OCI-LY3 (cell line): Measurements from ENCODE around the gene FAM163B.

Experiments
- H2AFZ ChIP-seq: fragments of 200-600, 300-600 bp; shearing (Covaris generic); 2 replicates; pipeline ENCODE4 v1.6.0; 2014; ENCODE audit warnings: antibody characterized with exemption, low read depth, low read length
- H3K27ac ChIP-seq: fragments of 200-600, 300-600 bp; sonication (generic); 2 replicates; pipeline ENCODE4 v1.5.1; 2014; ENCODE audit warnings: mild to moderate bottlenecking, low read length, moderate library complexity, mixed read lengths
- H3K27me3 ChIP-seq: fragments of 200-600, 300-600 bp; sonication (generic); 2 replicates; pipeline ENCODE4 v1.6.1; 2014; ENCODE audit warnings: low read depth, low read length, mixed read lengths
- H3K36me3 ChIP-seq: fragments of 200-600, 300-600 bp; sonication (generic); replicated peaks from 2 replicates; pipeline ENCODE3; 2014; ENCODE audit warnings: low read depth, low read length, mixed read lengths
- H3K4me1 ChIP-seq: fragments of 300-600, 200-600 bp; sonication (generic); 2 replicates; pipeline ENCODE4 v1.6.1; 2014; ENCODE audit warnings: low read length, mixed read lengths
- H3K4me2 ChIP-seq: fragments of 200-600, 300-600 bp; sonication (generic); 2 replicates; pipeline ENCODE4 v1.6.1; 2014; ENCODE audit warnings: low read length, mixed read lengths
- H3K4me3 ChIP-seq: fragments of 300-600, 200-600 bp; sonication (generic); 2 replicates; pipeline ENCODE4 v1.5.1; 2014; ENCODE audit warnings: antibody characterized with exemption, mild to moderate bottlenecking, low read length, moderate library complexity
- H3K79me2 ChIP-seq: fragments of 300-600, 200-600 bp; shearing (Covaris generic); 2 replicates; pipeline ENCODE4 v1.6.1; 2014; ENCODE audit warnings: mild to moderate bottlenecking, low read length, mixed read lengths
- H3K9ac ChIP-seq: fragments of 300-600, 200-600 bp; shearing (Covaris generic); 2 replicates; pipeline ENCODE4 v1.6.0; 2014; ENCODE audit warnings: mild to moderate bottlenecking, low read length, moderate library complexity
- H3K9me3 ChIP-seq: fragments of 200-600, 300-600 bp; shearing (Covaris generic); 2 replicates; pipeline ENCODE4 v1.6.1; 2014; ENCODE audit warnings: low read length, mixed read lengths; ENCODE audit not compliant: insufficient read depth
- H4K20me1 ChIP-seq: fragments of 200-600, 300-600 bp; sonication (generic); 2 replicates; pipeline ENCODE4 v1.6.1; 2016; ENCODE audit warnings: low read length, mixed read lengths; ENCODE audit not compliant: insufficient read depth
- CTCF ChIP-seq: fragments of 200-600, 300-600 bp; sonication (generic); IDR thresholded peaks from 2 replicates; pipeline ENCODE4 v1.5.1; 2014; ENCODE audit warnings: antibody characterized with exemption, low read length, low read depth
- EZH2phosphoT487 ChIP-seq: fragments of 200-600 bp; shearing (Covaris generic); IDR thresholded peaks from 2 replicates; pipeline ENCODE4 v1.6.1; 2018; ENCODE audit warnings: antibody characterized with exemption, mixed run types, low read depth

FAM163B gene

GRCh38 chr9:133612816-133613215 is 3.6 kb upstream of the FAM163B start:
- Histone ChIP-seq H3K36me3 (no peaks in the 10 kb centered on the region), H2AFZ (no peak overlapping the region), H4K20me1 (no peaks in the 10 kb centered on the region), H3K4me3 (no peak overlapping the region), H3K4me1 (no peaks in the 10 kb centered on the region), H3K4me2 (no peak overlapping the region), H3K9me3 (no peaks in the 10 kb centered on the region), H3K27me3 (peaks cover 39% of the 10 kb centered on the region), H3K9ac (no peak overlapping the region), H3K79me2 (no peaks in the 10 kb centered on the region), H3K27ac (no peak overlapping the region)
- TF ChIP-seq CTCF = no peak
- no peak for TF ChIP-seq EZH2phosphoT487

DNA sequence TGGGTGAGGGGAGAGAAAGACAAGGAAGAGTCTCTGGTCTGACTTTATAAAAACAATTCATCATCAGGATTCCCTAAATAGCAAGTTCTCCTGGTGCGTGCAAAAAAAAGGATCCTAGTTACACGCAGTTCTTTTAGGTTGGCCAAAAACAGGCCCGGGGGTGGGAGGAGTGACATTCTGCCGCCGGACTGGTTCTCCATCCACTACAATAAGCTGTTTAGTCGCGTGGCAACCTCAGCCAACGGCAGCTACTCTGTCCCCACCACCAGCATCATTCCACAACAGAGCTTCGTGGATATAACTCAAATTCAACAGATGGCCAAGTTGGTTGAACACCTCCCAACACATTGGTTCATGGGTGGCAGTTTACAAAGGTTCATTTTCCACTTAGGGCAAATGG is 2.9 kb upstream of the FAM163B start:
- Histone ChIP-seq H3K9me3 (no peaks in the 10 kb centered on the region), H4K20me1 (no peaks in the 10 kb centered on the region), H3K9ac (no peak overlapping the region), H2AFZ (no peak overlapping the region), H3K36me3 (no peaks in the 10 kb centered on the region), H3K4me1 (no peaks in the 10 kb centered on the region), H3K79me2 (no peaks in the 10 kb centered on the region), H3K4me3 (no peak overlapping the region), H3K27me3 (peaks cover 41% of the 10 kb centered on the region), H3K27ac (no peak overlapping the region), H3K4me2 (no peak overlapping the region)
- no peak for TF ChIP-seq CTCF
- no peak for TF ChIP-seq EZH2phosphoT487

GRCh38 chr9:133610845-133611244 is 1.7 kb upstream of the FAM163B start:
- no peaks in the 10 kb centered on the region for H3K79me2 ChIP-seq
- no peak overlapping the region for H3K9ac ChIP-seq
- peaks cover 47% of the 10 kb centered on the region for H3K27me3 ChIP-seq
- H3K9me3 ChIP-seq = no peaks in the 10 kb centered on the region
- no peak overlapping the region for H3K27ac ChIP-seq
- no peaks in the 10 kb centered on the region for H3K36me3 ChIP-seq
- no peaks in the 10 kb centered on the region for H3K4me1 ChIP-seq
- H2AFZ ChIP-seq = no peak overlapping the region
- no peak overlapping the region for H3K4me2 ChIP-seq
- H3K4me3 ChIP-seq = no peak overlapping the region
- TF ChIP-seq EZH2phosphoT487 (no peak), CTCF (no peak)
- H4K20me1 ChIP-seq = no peaks in the 10 kb centered on the region

GRCh38 chr9:133608889-133609288 is 300 bp downstream of the FAM163B start:
- H3K36me3 ChIP-seq = no peaks in the 10 kb centered on the region
- no peak overlapping the region for H3K4me3 ChIP-seq
- H4K20me1 ChIP-seq = no peaks in the 10 kb centered on the region
- no peak overlapping the region for H3K27ac ChIP-seq
- H3K27me3 ChIP-seq = peaks cover 54% of the 10 kb centered on the region
- TF ChIP-seq CTCF (no peak), EZH2phosphoT487 (no peak)
- H3K4me2 ChIP-seq = no peak overlapping the region
- no peaks in the 10 kb centered on the region for H3K79me2 ChIP-seq
- H3K9me3 ChIP-seq = no peaks in the 10 kb centered on the region
- no peaks in the 10 kb centered on the region for H3K4me1 ChIP-seq
- H2AFZ ChIP-seq = no peak overlapping the region
- H3K9ac ChIP-seq = no peak overlapping the region
